ENCODE measurements around the gene GLIS2. TPM values are rescaled to one million over a fixed set of nuclear protein-coding genes. Genes with fewer than 3 reads are reported as not detected.

GLIS2 gene
- polyA plus RNA-seq, 5 donors = 13.7 to 35.3 (median 22.8) TPM

- DNase-seq = no peak
These were observed 3.1 kb downstream of the GLIS2 start for GRCh38 chr16:4318967-4319366.

- DNase-seq = no peak
These were observed 3.9 kb downstream of the GLIS2 start for GRCh38 chr16:4319454-4320421.

- no peak for DNase-seq
These were observed 4.8 kb downstream of the GLIS2 start for GRCh38 chr16:4320571-4321137.

- no peak for DNase-seq
These were observed 5.6 kb downstream of the GLIS2 start for GRCh38 chr16:4321286-4322120.

- DNase-seq = no peak
These were observed 6.5 kb downstream of the GLIS2 start for GRCh38 chr16:4322121-4323052.

- DNase-seq = no peak
These were observed 7.4 kb downstream of the GLIS2 start for GRCh38 chr16:4323071-4323844.

- no peak for DNase-seq
These were observed 8.1 kb downstream of the GLIS2 start for GRCh38 chr16:4323845-4324488.

GRCh38 chr16:4324492-4325252, 8.8 kb downstream of the GLIS2 start:
- DNase-seq = no peak

- DNase-seq = no peak
These were observed 9.4 kb downstream of the GLIS2 start for GRCh38 chr16:4325253-4325758.

GRCh38 chr16:4327386-4328045, 11.6 kb downstream of the GLIS2 start:
- no peak for DNase-seq

- peak in 1 of 2 donors; percentile 82 for DNase-seq
These were observed 12.3 kb downstream of the GLIS2 start for GRCh38 chr16:4328046-4328781.

- DNase-seq = no peak
These were observed 13.2 kb downstream of the GLIS2 start for GRCh38 chr16:4328782-4329775.

- no peak for DNase-seq
These were observed 14.5 kb downstream of the GLIS2 start for GRCh38 chr16:4330277-4330874.

GRCh38 chr16:4332083-4332482, 16.2 kb downstream of the GLIS2 start:
- DNase-seq = no peak

GRCh38 chr16:4332623-4333307, 16.9 kb downstream of the GLIS2 start:
- no peak for DNase-seq
